COLO829 (cell line): Measurements from ENCODE around the gene ENG.
"Not testable (repeated sequence)": the region's sequence is repeated elsewhere in the genome, so short reads cannot be mapped to it uniquely, and the experiment has no call there.

Experiments used
- DNase-seq: peaks from one replicate; pipeline ENCODE4 v3.0.0; 2012; ENCODE audit warnings: low spot score

ENG gene

GRCh38 chr9:127878001-127878651, 23.7 kb upstream of the ENG start:
- DNase-seq, result no peak

GRCh38 chr9:127877566-127877998, 23.1 kb upstream of the ENG start, which contains the start of gene AK1:
Gene AK1, minus strand, starts transcription at chr9:127877675. Its CDS starts 3,058 bp downstream, at chr9:127874617.
- no peak for DNase-seq

- no peak for DNase-seq
Observed at GRCh38 chr9:127876764-127877562, 22.5 kb upstream of the ENG start.

GRCh38 chr9:127876026-127876763, 21.7 kb upstream of the ENG start:
- DNase-seq, result no peak

GRCh38 chr9:127875306-127875966, 21.0 kb upstream of the ENG start:
- no peak for DNase-seq

- DNase-seq, result no peak
Observed at GRCh38 chr9:127874301-127875221, 20.1 kb upstream of the ENG start.

- no peak for DNase-seq
Observed at GRCh38 chr9:127873886-127874285, 19.4 kb upstream of the ENG start.

GRCh38 chr9:127873223-127873691, 18.8 kb upstream of the ENG start:
- no peak for DNase-seq

- no peak for DNase-seq
Observed at GRCh38 chr9:127872369-127873222, 18.1 kb upstream of the ENG start.

GRCh38 chr9:127871531-127871930, 17.1 kb upstream of the ENG start:
- DNase-seq, result no peak

GRCh38 chr9:127870887-127871286, 16.4 kb upstream of the ENG start:
- DNase-seq, result no peak

- not testable (repeated sequence) for DNase-seq
Observed at GRCh38 chr9:127870153-127870491, 15.7 kb upstream of the ENG start.

GRCh38 chr9:127869310-127870152, 15.1 kb upstream of the ENG start:
- DNase-seq, result peak; percentile 93

GRCh38 chr9:127868278-127868902, 13.9 kb upstream of the ENG start:
- no peak for DNase-seq

GRCh38 chr9:127867356-127868277, 13.2 kb upstream of the ENG start:
- DNase-seq, result no peak

GRCh38 chr9:127866535-127866934, 12.1 kb upstream of the ENG start:
- no peak for DNase-seq

- DNase-seq, result no peak
Observed at GRCh38 chr9:127865645-127866464, 11.4 kb upstream of the ENG start.
